H1 (cell line): ENCODE measurements around the gene ELOVL4. TPM values are rescaled to one million over a fixed set of nuclear protein-coding genes. Genes with fewer than 3 reads are reported as not detected.
A peak's percentile ranks its signal among the peaks of the same experiment; 100 is the strongest.

Experiments used
- CTCF ChIA-PET: fragments of 300-600 bp; sonication (Branson Sonifier 250); formaldehyde crosslinking; loops from one replicate; lab custom pipeline; 2021; ENCODE audit not compliant: partially characterized antibody; lab: Charles Lee
- POLR2A ChIA-PET: fragments of 300-600 bp; sonication (Branson Sonifier 250); formaldehyde crosslinking; loops from one replicate; lab custom pipeline; 2021; ENCODE audit warnings: inconsistent platforms; ENCODE audit not compliant: partially characterized antibody; lab: Charles Lee
- DNase-seq, 2 experiments: peaks; one replicate each; pipeline versions ENCODE4 v3.0.0 to v3.0.0-alpha.2; 2010 to 2022; ENCODE audit warnings: low spot score in 2 of 2, low read depth in 1 of 2, mixed read lengths in 1 of 2
- FAIRE-seq: peaks from 2 replicates; lab custom pipeline; 2011; peaks lifted over from hg19 to GRCh38; lab: Jason Lieb, UNC
- H2AFZ ChIP-seq: 2 replicates; pipeline ENCODE4 v1.8.1; 2012; ENCODE audit warnings: low read length, inconsistent platforms
- H2AK5ac ChIP-seq: 2 replicates; pipeline ENCODE4 v1.6.1; 2013; ENCODE audit warnings: low read depth, low read length
- H2BK120ac ChIP-seq: replicated peaks from 2 replicates; pipeline ENCODE3; 2013; ENCODE audit warnings: low read depth, low read length, inconsistent platforms
- H2BK12ac ChIP-seq: 2 replicates; pipeline ENCODE4 v1.6.1; 2013; ENCODE audit warnings: low read depth, low read length
- H2BK15ac ChIP-seq: 2 replicates; pipeline ENCODE4 v1.6.1; 2013; ENCODE audit warnings: low read length
- H2BK20ac ChIP-seq: 2 replicates; pipeline ENCODE4 v1.6.1; 2013; ENCODE audit warnings: low read length
- H2BK5ac ChIP-seq: 2 replicates; pipeline ENCODE4 v1.6.1; 2013; ENCODE audit warnings: low read depth, low read length
- H3K14ac ChIP-seq: 2 replicates; pipeline ENCODE4 v1.6.1; 2013; ENCODE audit warnings: inconsistent platforms; ENCODE audit not compliant: insufficient read length
- H3K18ac ChIP-seq: 2 replicates; pipeline ENCODE4 v1.6.1; 2013; ENCODE audit warnings: low read length; ENCODE audit errors: extremely low read depth
- H3K23ac ChIP-seq: 2 replicates; pipeline ENCODE4 v1.6.1; 2013; ENCODE audit warnings: inconsistent platforms; ENCODE audit not compliant: insufficient read length
- H3K23me2 ChIP-seq: 2 replicates; pipeline ENCODE4 v1.6.1; 2013; ENCODE audit warnings: low read depth, low read length
- H3K27ac ChIP-seq: 2 replicates; pipeline ENCODE4 v1.6.1; 2011; ENCODE audit warnings: low read depth, low read length, inconsistent platforms
- H3K27me3 ChIP-seq, 4 experiments: replicated peaks in 1 of 4; 1 replicate in 1 of 4; 2 replicates in 3 of 4; pipeline versions ENCODE4 v1.6.1 to v1.8.1; 2011 to 2013; ENCODE audit warnings: low read length in 3 of 4, mild to moderate bottlenecking in 3 of 4, inconsistent platforms in 2 of 4, mixed read lengths in 2 of 4, moderate library complexity in 1 of 4; ENCODE audit not compliant: control insufficient read depth in 3 of 4, insufficient read depth in 3 of 4; ENCODE audit errors: extremely low read depth in 1 of 4
- H3K36me3 ChIP-seq, 4 experiments: 2 replicates each; pipeline versions ENCODE4 v1.6.1 to v1.8.1; 2011 to 2013; ENCODE audit warnings: mild to moderate bottlenecking in 4 of 4, low read length in 3 of 4, moderate library complexity in 2 of 4, control low read depth in 1 of 4, inconsistent platforms in 1 of 4; ENCODE audit not compliant: insufficient read depth in 4 of 4, control insufficient read depth in 2 of 4
- H3K4ac ChIP-seq: replicated peaks from 2 replicates; pipeline ENCODE3; 2013; ENCODE audit warnings: low read length, low read depth, mixed read lengths, inconsistent platforms; ENCODE audit not compliant: insufficient read length
- H3K4me1 ChIP-seq, 4 experiments: replicated peaks in 1 of 4; 1 replicate in 1 of 4; 2 replicates in 3 of 4; pipeline versions ENCODE4 v1.6.1 to v1.8.1; 2011 to 2013; ENCODE audit warnings: low read length in 3 of 4, inconsistent platforms in 2 of 4, mixed read lengths in 1 of 4; ENCODE audit not compliant: insufficient read depth in 4 of 4, control insufficient read depth in 3 of 4
- H3K4me2 ChIP-seq, 2 experiments: 2 replicates each; pipeline versions ENCODE4 v1.6.1 to v1.8.1; 2011 to 2013; ENCODE audit warnings: low read depth in 2 of 2, low read length in 2 of 2, control low read depth in 1 of 2, inconsistent platforms in 1 of 2, mild to moderate bottlenecking in 1 of 2; ENCODE audit not compliant: insufficient read depth in 1 of 2
- H3K4me3 ChIP-seq, 4 experiments: fragments of 200-600, 300-600 bp in 1 of 4; sonication (generic), shearing (Covaris generic), sonication (Bioruptor Twin) in 1 of 4; 2 replicates each; pipeline versions ENCODE4 v1.5.1 to v1.8.1; 2011 to 2016; ENCODE audit warnings: low read length in 4 of 4, low read depth in 3 of 4, control low read depth in 2 of 4, inconsistent platforms in 2 of 4, mild to moderate bottlenecking in 2 of 4, mixed read lengths in 1 of 4, moderate library complexity in 1 of 4; ENCODE audit not compliant: insufficient read depth in 2 of 4; ENCODE audit errors: extremely low read depth in 1 of 4
- H3K56ac ChIP-seq: replicated peaks from 2 replicates; pipeline ENCODE3; 2013; ENCODE audit warnings: low read depth, mild to moderate bottlenecking, mixed read lengths, low read length, inconsistent platforms; ENCODE audit not compliant: insufficient read length
- H3K79me1 ChIP-seq: 2 replicates; pipeline ENCODE4 v1.6.1; 2013; ENCODE audit warnings: low read depth, low read length, control low read depth
- H3K79me2 ChIP-seq, 2 experiments: 2 replicates each; pipeline versions ENCODE4 v1.6.1 to v1.8.1; 2012 to 2013; ENCODE audit warnings: low read length in 2 of 2, mild to moderate bottlenecking in 2 of 2, inconsistent platforms in 1 of 2; ENCODE audit not compliant: insufficient read depth in 2 of 2, control insufficient read depth in 1 of 2
- H3K9ac ChIP-seq, 4 experiments: replicated peaks in 1 of 4; 1 replicate in 1 of 4; 2 replicates in 3 of 4; pipeline versions ENCODE4 v1.6.1 to v1.8.1; 2011 to 2013; ENCODE audit warnings: low read depth in 3 of 4, low read length in 3 of 4, control low read depth in 2 of 4, mild to moderate bottlenecking in 2 of 4, moderate library complexity in 2 of 4, inconsistent platforms in 1 of 4; ENCODE audit errors: extremely low read depth in 1 of 4
- H3K9me3 ChIP-seq, 2 experiments: 2 replicates each; pipeline versions ENCODE4 v1.6.1 to v1.8.1; 2012 to 2013; ENCODE audit warnings: mild to moderate bottlenecking in 2 of 2, moderate library complexity in 2 of 2, control low read depth in 1 of 2, inconsistent platforms in 1 of 2, low read depth in 1 of 2, low read length in 1 of 2, mixed read lengths in 1 of 2; ENCODE audit not compliant: insufficient read depth in 2 of 2
- H4K20me1 ChIP-seq, 2 experiments: replicated peaks in 1 of 2; 2 replicates each; pipeline versions ENCODE3 to v1.8.1; 2011 to 2013; ENCODE audit warnings: inconsistent platforms in 2 of 2, low read length in 2 of 2, mild to moderate bottlenecking in 1 of 2; ENCODE audit not compliant: insufficient read depth in 2 of 2, control insufficient read depth in 1 of 2
- H4K5ac ChIP-seq: 2 replicates; pipeline ENCODE4 v1.6.1; 2013; ENCODE audit warnings: low read length, low read depth, mixed read lengths, inconsistent platforms; ENCODE audit not compliant: insufficient read length
- H4K8ac ChIP-seq: 2 replicates; pipeline ENCODE4 v1.8.0; 2013; ENCODE audit warnings: mild to moderate bottlenecking, moderate library complexity, low read length, inconsistent platforms; ENCODE audit not compliant: insufficient read depth; ENCODE audit errors: extremely low read depth
- H4K91ac ChIP-seq: replicated peaks from 2 replicates; pipeline ENCODE3; 2013; ENCODE audit warnings: low read length, mixed read lengths, inconsistent platforms; ENCODE audit not compliant: insufficient read length
- ASH2L ChIP-seq: fragments of 200-600, 300-600 bp; sonication (generic); IDR thresholded peaks from one replicate; pipeline ENCODE4 v1.7.1; 2017; ENCODE audit warnings: low read length
- CBX8 ChIP-seq: fragments of 300-800, 300-1000 bp; sonication (generic); IDR thresholded peaks from 2 replicates; pipeline ENCODE4 v1.7.1; 2016; ENCODE audit warnings: low read depth, low read length, borderline replicate concordance
- CEBPB ChIP-seq: IDR thresholded peaks from 2 replicates; pipeline ENCODE4 v1.6.1; 2012; ENCODE audit warnings: low read depth, low read length
- CREB1 ChIP-seq: IDR thresholded peaks from 2 replicates; pipeline ENCODE4 v1.6.1; 2012; ENCODE audit warnings: inconsistent platforms
- FOSL1 ChIP-seq: IDR thresholded peaks from 2 replicates; pipeline ENCODE4 v1.6.1; 2011; ENCODE audit warnings: mild to moderate bottlenecking, low read depth, low read length, moderate library complexity; ENCODE audit not compliant: insufficient read depth
- HDAC6 ChIP-seq: IDR thresholded peaks from one replicate; pipeline ENCODE4 v1.7.1; 2012; ENCODE audit warnings: low read depth, mild to moderate bottlenecking, inconsistent platforms, low read length, moderate library complexity
- KDM4A ChIP-seq: IDR thresholded peaks from one replicate; pipeline ENCODE4 v1.7.1; 2012; ENCODE audit warnings: low read depth, mild to moderate bottlenecking, moderate library complexity, low read length, inconsistent platforms; ENCODE audit not compliant: severe bottlenecking
- POLR2AphosphoS5 ChIP-seq: IDR thresholded peaks from 2 replicates; pipeline ENCODE4 v1.6.1; 2011; ENCODE audit warnings: low read depth, low read length
- RAD21 ChIP-seq, 2 experiments: IDR thresholded peaks in 1 of 2; conservative IDR thresholded peaks in 1 of 2; 2 replicates each; pipeline ENCODE4 v1.6.1; 2011; ENCODE audit warnings: low read depth in 2 of 2, low read length in 2 of 2, improper control_type of control experiment in 1 of 2, inconsistent platforms in 1 of 2, mild to moderate bottlenecking in 1 of 2, moderate library complexity in 1 of 2
- RXRA ChIP-seq: IDR thresholded peaks from 2 replicates; pipeline ENCODE4 v1.6.1; 2011; ENCODE audit warnings: low read depth, mild to moderate bottlenecking, low read length, moderate library complexity; ENCODE audit not compliant: insufficient read depth
- TAF1 ChIP-seq: IDR thresholded peaks from 2 replicates; pipeline ENCODE4 v1.6.1; 2011; ENCODE audit warnings: mild to moderate bottlenecking, low read depth, low read length
- TEAD4 ChIP-seq: IDR thresholded peaks from 2 replicates; pipeline ENCODE4 v1.6.1; 2012; ENCODE audit warnings: low read depth, low read length, inconsistent platforms, mixed read lengths
- WGBS, 2 experiments: shearing (Covaris generic) in 1 of 2; methylation state at CpG; one replicate each; pipeline versions ENCODE4 v1.1.6 to v1.1.7; 2013 to 2015; ENCODE audit warnings: low lambda C conversion rate in 2 of 2, mixed read lengths in 2 of 2, inconsistent platforms in 1 of 2, low coverage in 1 of 2, missing lambda C conversion rate in 1 of 2; ENCODE audit not compliant: insufficient replicate concordance in 2 of 2, insufficient coverage in 1 of 2, insufficient read length in 1 of 2; ENCODE audit errors: extremely low coverage in 1 of 2, missing lambda C conversion rate in 1 of 2; 5-methylcytosine and 5-hydroxymethylcytosine counted together
- polyA plus RNA-seq, 7 experiments: library from polyadenylated mRNA; depleted of rRNA in 3 of 7; stranded (reverse) in 5 of 7; unstranded in 2 of 7; fragments of >200 nt in 5 of 7; fragments of 200-250 nt in 2 of 7; gene quantifications; 1 replicate in 5 of 7; 2 replicates in 1 of 7; 4 replicates in 1 of 7; pipeline versions ENCODE4 v1.2.1 to v1.2.3, GENCODE V29; 2011 to 2013; ENCODE audit warnings: missing spikeins in 2 of 7, mixed read lengths in 2 of 7
- total RNA-seq: library from RNA; stranded (reverse); fragmentation: NEBNext Ultra II Directional; extraction: Animal tissue kit (Norgen Biotek cat#: 25700); gene quantifications from 2 replicates; pipeline ENCODE4 v1.2.1, GENCODE V29; 2021
- TF ChIP-seq, protein P1 (sequence below): IDR thresholded peaks from 2 replicates; pipeline ENCODE4 v1.6.1; 2012; ENCODE audit warnings: inconsistent platforms

Gene ELOVL4
- total and polyA plus RNA-seq, 2 of the 8 experiments (the other 6 are each of a cell fraction or from before 2014, with no cell fraction given) = 2.0 to 15.0 TPM

DNA sequence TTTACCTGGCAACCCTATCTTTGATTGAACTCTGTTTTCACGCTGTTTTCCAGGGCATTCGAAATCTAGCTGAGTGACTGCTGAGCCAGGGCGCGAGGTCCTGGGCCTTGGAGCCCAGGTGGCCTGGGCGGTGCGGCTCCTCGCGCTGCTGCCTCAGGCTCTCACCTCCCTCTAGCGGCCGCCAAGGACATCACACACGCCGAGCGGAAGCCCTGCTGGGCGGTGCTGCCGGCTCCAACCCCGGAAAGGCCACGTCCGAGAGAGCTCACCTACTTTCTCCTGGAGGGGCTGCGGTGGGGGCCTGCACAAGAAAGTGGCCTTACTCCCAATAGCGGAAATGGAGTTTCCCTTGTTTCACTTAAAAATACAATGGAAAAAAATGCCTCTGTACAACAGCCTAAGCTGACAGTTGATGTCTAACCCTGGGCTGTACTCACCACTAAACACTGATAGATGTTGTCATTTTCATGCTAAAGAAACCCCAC, 77.7 kb downstream of the ELOVL4 start:
- no peaks in the 10 kb centered on the region for H3K23me2 ChIP-seq
- DNase-seq = peak; percentile 59 to 92
- no peak overlapping the region for H3K14ac ChIP-seq
- no peak overlapping the region for H2AK5ac ChIP-seq
- no peaks in the 10 kb centered on the region for H3K36me3 ChIP-seq
- no peak overlapping the region for H3K23ac ChIP-seq
- H3K79me1 ChIP-seq = no peaks in the 10 kb centered on the region
- H3K4me3 ChIP-seq = peak overlapping the region in 1 of 4 experiments; percentile 26; a peak in 1 of 8 replicates
- no peak overlapping the region for H2BK20ac ChIP-seq
- no peak overlapping the region for H3K18ac ChIP-seq
- no peak overlapping the region for H2BK120ac ChIP-seq
- H3K4me1 ChIP-seq = peaks cover 2 to 4% (median 4%) of the 10 kb centered on the region in 4 experiments; a peak in 4 of 7 replicates
- H4K20me1 ChIP-seq = no peaks in the 10 kb centered on the region
- H4K91ac ChIP-seq = no peak overlapping the region
- H3K4ac ChIP-seq = no peak overlapping the region
- H3K56ac ChIP-seq = no peak overlapping the region
- peak overlapping the region in 1 of 2 experiments; percentile 41; a peak in 2 of 4 replicates for H3K4me2 ChIP-seq
- no peaks in the 10 kb centered on the region for H3K9me3 ChIP-seq
- peak overlapping the region; percentile 64 for H2AFZ ChIP-seq
- no peak overlapping the region for H2BK5ac ChIP-seq
- H4K8ac ChIP-seq = no peak overlapping the region
- no peak overlapping the region for H2BK12ac ChIP-seq
- no peak overlapping the region for H4K5ac ChIP-seq
- no peak overlapping the region for H3K27ac ChIP-seq
- H3K9ac ChIP-seq = no peak overlapping the region
- WGBS, 2 experiments = 6% methylated on average over 20 of the region's 20 CpGs; no CpG with 5 or more reads in 1 of the 2 experiments
- peaks cover 0 to 3% (median 0%) of the 10 kb centered on the region in 4 experiments; a peak in 1 of 7 replicates for H3K27me3 ChIP-seq
- POLR2A ChIA-PET = interaction anchor here (0.6 kb wide), 1 partner anchor 25 kb away, joined by 4 read pairs; no protein-coding TSS in a partner anchor
- no peak overlapping the region for H2BK15ac ChIP-seq
- no peak for FAIRE-seq
- no peaks in the 10 kb centered on the region for H3K79me2 ChIP-seq
- CTCF ChIA-PET = interaction anchor here (0.6 to 4.5 kb wide), 40 partner anchors 9 to 1207 kb away, joined by 3 to 34 read pairs (median 4); no protein-coding TSS in a partner anchor
- TF ChIP-seq FOSL1 (no peak), RXRA (0 out of 2 replicates have a peak, but pooled peaks have one; percentile 43), TEAD4 (no peak), RAD21 (IDR thresholded peaks at IDR 0.05 in 1 of 2, conservative IDR thresholded peaks at IDR 0.05 in 1 of 2; ENCODE audit: low read depth in 2 of 2, low read length in 2 of 2) (peak; percentile 70 to 82), POLR2AphosphoS5 (no peak), TAF1 (no peak), KDM4A (no peak), HDAC6 (no peak), CBX8 (no peak), CREB1 (peak; percentile 61; the same call in 1 of the 2 replicates), ASH2L (peak; percentile 53), CEBPB (no peak)
- TF ChIP-seq, protein P1, sequence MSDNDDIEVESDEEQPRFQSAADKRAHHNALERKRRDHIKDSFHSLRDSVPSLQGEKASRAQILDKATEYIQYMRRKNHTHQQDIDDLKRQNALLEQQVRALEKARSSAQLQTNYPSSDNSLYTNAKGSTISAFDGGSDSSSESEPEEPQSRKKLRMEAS = peak; percentile 77
